ENCODE measurements around the gene MARVELD2.
"Not testable (repeated sequence)": the region's sequence is repeated elsewhere in the genome, so short reads cannot be mapped to it uniquely, and the experiment has no call there.

GRCh38 chr5:69453487-69453886 lies 38.6 kb downstream of the MARVELD2 start:
- not testable (repeated sequence) for TF ChIP-seq POLR2AphosphoS5 (IDR thresholded peaks at IDR 0.05; ENCODE audit: borderline replicate concordance, low read depth, low read length); EZH2 (IDR thresholded peaks at IDR 0.05)

Data from SK-N-MC (cell line).